Neural progenitor cell (in vitro differentiated cells): ENCODE results near the gene GSG1L. TPM values are rescaled to one million over a fixed set of nuclear protein-coding genes. Genes with fewer than 3 reads are reported as not detected.

Experiments used
- DNase-seq: peaks from one replicate; pipeline ENCODE4 v3.0.0-alpha.2; 2016; ENCODE audit warnings: low spot score
- H2AFZ ChIP-seq: fragments of 200-600 bp; sonication (generic); replicated peaks from 2 replicates; pipeline ENCODE4 v1.6.1; 2016; ENCODE audit warnings: antibody characterized with exemption
- H3F3A ChIP-seq: fragments of 200-600 bp; sonication (generic); 2 replicates; pipeline ENCODE4 v1.6.1; 2016; ENCODE audit warnings: antibody characterized with exemption, low read depth
- H3K27ac ChIP-seq: fragments of 200-600 bp; sonication (generic); 2 replicates; pipeline ENCODE4 v1.5.1; 2016; ENCODE audit warnings: mild to moderate bottlenecking
- H3K27me3 ChIP-seq: fragments of 200-600 bp; sonication (generic); 2 replicates; pipeline ENCODE4 v1.6.1; 2016; ENCODE audit warnings: mild to moderate bottlenecking, moderate library complexity
- H3K36me3 ChIP-seq: fragments of 200-600 bp; sonication (generic); 2 replicates; pipeline ENCODE4 v1.5.1; 2016
- H3K4me1 ChIP-seq: fragments of 200-600 bp; sonication (generic); 2 replicates; pipeline ENCODE4 v1.6.1; 2016; ENCODE audit warnings: mixed run types
- H3K4me2 ChIP-seq: fragments of 200-600 bp; sonication (generic); 2 replicates; pipeline ENCODE4 v1.6.1; 2016
- H3K4me3 ChIP-seq: fragments of 200-600 bp; sonication (generic); 2 replicates; pipeline ENCODE4 v1.5.1; 2016
- H3K79me2 ChIP-seq: fragments of 200-600 bp; sonication (generic); 2 replicates; pipeline ENCODE4 v1.6.1; 2016; ENCODE audit warnings: low read depth
- H3K9ac ChIP-seq: fragments of 200-600 bp; sonication (generic); 2 replicates; pipeline ENCODE4 v1.6.1; 2016
- H3K9me3 ChIP-seq: fragments of 200-600 bp; sonication (generic); 2 replicates; pipeline ENCODE4 v1.5.1; 2016; ENCODE audit warnings: low read depth
- H4K20me1 ChIP-seq: fragments of 200-600 bp; sonication (generic); 2 replicates; pipeline ENCODE4 v1.6.1; 2016; ENCODE audit warnings: low read depth
- H3K27ac Mint-ChIP-seq: 3 replicates; pipeline ENCODE4 v1.8.0; 2021; ENCODE audit warnings: mixed read lengths
- H3K27me3 Mint-ChIP-seq: 2 replicates; pipeline ENCODE4 v1.8.0; 2022; ENCODE audit warnings: low read depth, mild to moderate bottlenecking, inconsistent platforms, moderate library complexity, mixed read lengths; ENCODE audit not compliant: insufficient read depth
- H3K36me3 Mint-ChIP-seq: 3 replicates; pipeline ENCODE4 v1.8.0; 2021; ENCODE audit warnings: mixed read lengths
- H3K4me1 Mint-ChIP-seq: 3 replicates; pipeline ENCODE4 v1.8.0; 2021; ENCODE audit warnings: mixed read lengths
- H3K4me3 Mint-ChIP-seq: 3 replicates; pipeline ENCODE4 v1.8.0; 2021; ENCODE audit warnings: mild to moderate bottlenecking, moderate library complexity, mixed read lengths
- H3K9me3 Mint-ChIP-seq: 3 replicates; pipeline ENCODE4 v1.8.0; 2020; ENCODE audit warnings: mixed read lengths
- CTCF ChIP-seq: fragments of 200-600 bp; sonication (generic); IDR thresholded peaks from 2 replicates; pipeline ENCODE4 v1.5.1; 2017; ENCODE audit warnings: antibody characterized with exemption, mild to moderate bottlenecking
- EZH2 ChIP-seq: fragments of 200-600 bp; sonication (generic); IDR thresholded peaks from 2 replicates; pipeline ENCODE4 v1.6.1; 2017; ENCODE audit warnings: antibody characterized with exemption, mild to moderate bottlenecking, moderate library complexity
- EZH2phosphoT487 ChIP-seq: fragments of 200-600 bp; sonication (generic); IDR thresholded peaks from 2 replicates; pipeline ENCODE4 v1.6.1; 2017; ENCODE audit warnings: antibody characterized with exemption
- total RNA-seq: library from RNA; depleted of rRNA; stranded (reverse); fragments of >200 nt; gene quantifications from 2 replicates; pipeline ENCODE4 v1.2.3, GENCODE V29; 2015; ENCODE audit warnings: low replicate concordance

Gene GSG1L
- total RNA-seq, 1 donor from 2014 or later, result not detected

GRCh38 chr16:27772093-27772825 is 291.3 kb downstream of the GSG1L start:
- Histone ChIP-seq H2AFZ (no peak overlapping the region), H3K4me1 (no peaks in the 10 kb centered on the region), H3K9me3 (no peaks in the 10 kb centered on the region), H4K20me1 (no peaks in the 10 kb centered on the region), H3K9ac (no peak overlapping the region), H3K4me3 (no peak overlapping the region), H3K36me3 (no peaks in the 10 kb centered on the region), H3F3A (no peaks in the 10 kb centered on the region), H3K27me3 (no peaks in the 10 kb centered on the region), H3K79me2 (no peaks in the 10 kb centered on the region), H3K27ac (no peak overlapping the region), H3K4me2 (no peak overlapping the region)
- Mint-ChIP-seq H3K27ac (no peak overlapping the region), H3K4me3 (no peak overlapping the region), H3K9me3 (no peaks in the 10 kb centered on the region), H3K27me3 (no peaks in the 10 kb centered on the region), H3K36me3 (peaks cover 8% of the 10 kb centered on the region), H3K4me1 (peaks cover 21% of the 10 kb centered on the region)
- no peak for DNase-seq
- no peak for TF ChIP-seq EZH2phosphoT487
- no peak for TF ChIP-seq EZH2
- no peak for TF ChIP-seq CTCF

- Histone ChIP-seq H3K36me3 (no peaks in the 10 kb centered on the region), H2AFZ (no peak overlapping the region), H3K4me3 (no peak overlapping the region), H3K4me2 (no peak overlapping the region), H3K27ac (no peak overlapping the region), H4K20me1 (no peaks in the 10 kb centered on the region), H3F3A (no peaks in the 10 kb centered on the region), H3K4me1 (no peaks in the 10 kb centered on the region), H3K27me3 (no peaks in the 10 kb centered on the region), H3K9ac (no peak overlapping the region), H3K9me3 (no peaks in the 10 kb centered on the region), H3K79me2 (no peaks in the 10 kb centered on the region)
- TF ChIP-seq CTCF (no peak), EZH2phosphoT487 (no peak), EZH2 (no peak)
- peaks cover 20% of the 10 kb centered on the region for H3K4me1 Mint-ChIP-seq
- H3K4me3 Mint-ChIP-seq, result no peak overlapping the region
- no peak for DNase-seq
- no peaks in the 10 kb centered on the region for H3K9me3 Mint-ChIP-seq
- peaks cover 8% of the 10 kb centered on the region for H3K36me3 Mint-ChIP-seq
- peak overlapping the region; percentile 87 for H3K27ac Mint-ChIP-seq
- H3K27me3 Mint-ChIP-seq, result no peaks in the 10 kb centered on the region
These were observed 292.2 kb downstream of the GSG1L start for GRCh38 chr16:27771201-27771910.

- Histone ChIP-seq H3K4me2 (no peak overlapping the region), H3F3A (no peaks in the 10 kb centered on the region), H3K9ac (no peak overlapping the region), H4K20me1 (no peaks in the 10 kb centered on the region), H2AFZ (no peak overlapping the region), H3K4me1 (no peaks in the 10 kb centered on the region), H3K79me2 (no peaks in the 10 kb centered on the region), H3K36me3 (no peaks in the 10 kb centered on the region), H3K4me3 (no peak overlapping the region), H3K9me3 (no peaks in the 10 kb centered on the region), H3K27ac (no peak overlapping the region), H3K27me3 (no peaks in the 10 kb centered on the region)
- Mint-ChIP-seq H3K9me3 (peaks cover 2% of the 10 kb centered on the region), H3K27ac (peak overlapping the region; percentile 17), H3K4me1 (peaks cover 18% of the 10 kb centered on the region), H3K36me3 (peaks cover 10% of the 10 kb centered on the region), H3K4me3 (peak overlapping the region; percentile 21), H3K27me3 (no peaks in the 10 kb centered on the region)
- no peak for DNase-seq
- TF ChIP-seq CTCF, result no peak
- TF ChIP-seq EZH2phosphoT487, result no peak
- TF ChIP-seq EZH2, result no peak
These were observed 293.0 kb downstream of the GSG1L start for GRCh38 chr16:27770271-27771196.
